Skeletal muscle tissue (tissue), 4 donors: Measurements from ENCODE around the gene C16orf78. TPM values are rescaled to one million over a fixed set of nuclear protein-coding genes. Genes with fewer than 3 reads are reported as not detected.

Experiments
- H3K27ac ChIP-seq: one replicate; pipeline ENCODE4 v1.7.0; 2013; ENCODE audit warnings: mild to moderate bottlenecking, low read depth, low read length, inconsistent platforms
- H3K27me3 ChIP-seq, 3 donors: one replicate each; pipeline ENCODE4 v1.7.0; 2013; ENCODE audit warnings: low read length in 3 of 3; ENCODE audit not compliant: control insufficient read depth in 3 of 3, insufficient read depth in 3 of 3
- H3K36me3 ChIP-seq, 3 donors: one replicate each; pipeline ENCODE4 v1.7.0; 2013; ENCODE audit warnings: low read length in 3 of 3; ENCODE audit not compliant: control insufficient read depth in 3 of 3, insufficient read depth in 3 of 3
- H3K4me1 ChIP-seq, 3 donors: one replicate each; pipeline ENCODE4 v1.7.0; 2013; ENCODE audit warnings: low read length in 3 of 3, mild to moderate bottlenecking in 3 of 3; ENCODE audit not compliant: control insufficient read depth in 3 of 3, insufficient read depth in 3 of 3
- H3K4me3 ChIP-seq, 3 donors: one replicate each; pipeline ENCODE4 v1.7.0; 2013; ENCODE audit warnings: low read length in 3 of 3
- H3K9ac ChIP-seq, 3 donors: one replicate each; pipeline ENCODE4 v1.7.0; 2013; ENCODE audit warnings: low read length in 3 of 3, mild to moderate bottlenecking in 3 of 3, moderate library complexity in 2 of 3, low read depth in 1 of 3
- H3K9me3 ChIP-seq, 3 donors: one replicate each; pipeline ENCODE4 v1.7.0; 2013; ENCODE audit warnings: low read length in 3 of 3; ENCODE audit not compliant: control insufficient read depth in 3 of 3
- total RNA-seq: library from RNA; depleted of rRNA; stranded (reverse); fragments of >200 nt; gene quantifications from one replicate; pipeline ENCODE4 v1.2.3, GENCODE V29; 2014
- donor health status: Osteomylitis.

Gene C16orf78
- total RNA-seq, 1 donor from 2014 or later = not detected

- H3K36me3 ChIP-seq = no peaks in the 10 kb centered on the region
- no peaks in the 10 kb centered on the region for H3K9me3 ChIP-seq
- peaks cover 0 to 10% (median 6%) of the 10 kb centered on the region in 3 donors for H3K27me3 ChIP-seq
- H3K27ac ChIP-seq = no peak overlapping the region
- no peak overlapping the region for H3K9ac ChIP-seq
- H3K4me3 ChIP-seq = no peak overlapping the region
- H3K4me1 ChIP-seq = peaks cover 5 to 12% (median 11%) of the 10 kb centered on the region in 3 donors
Observed at GRCh38 chr16:49439050-49439449, 65.4 kb downstream of the C16orf78 start.

- Histone ChIP-seq H3K27me3 (peaks cover 0 to 10% (median 6%) of the 10 kb centered on the region in 3 donors), H3K27ac (no peak overlapping the region), H3K4me3 (no peak overlapping the region), H3K9ac (no peak overlapping the region), H3K9me3 (no peaks in the 10 kb centered on the region), H3K36me3 (no peaks in the 10 kb centered on the region), H3K4me1 (peaks cover 5 to 12% (median 11%) of the 10 kb centered on the region in 3 donors)
Observed at GRCh38 chr16:49439676-49440075, 66.1 kb downstream of the C16orf78 start.

- H3K4me1 ChIP-seq = peaks cover 5 to 12% (median 11%) of the 10 kb centered on the region in 3 donors
- H3K27ac ChIP-seq = no peak overlapping the region
- H3K27me3 ChIP-seq = peaks cover 0 to 10% (median 6%) of the 10 kb centered on the region in 3 donors
- no peak overlapping the region for H3K9ac ChIP-seq
- H3K36me3 ChIP-seq = no peaks in the 10 kb centered on the region
- no peak overlapping the region for H3K4me3 ChIP-seq
- no peaks in the 10 kb centered on the region for H3K9me3 ChIP-seq
Observed at GRCh38 chr16:49440156-49441065, 66.8 kb downstream of the C16orf78 start.

GRCh38 chr16:49441366-49441780 is 67.8 kb downstream of the C16orf78 start:
- Histone ChIP-seq H3K27ac (no peak overlapping the region), H3K9me3 (no peaks in the 10 kb centered on the region), H3K36me3 (no peaks in the 10 kb centered on the region), H3K4me1 (peaks cover 5 to 12% (median 11%) of the 10 kb centered on the region in 3 donors), H3K4me3 (no peak overlapping the region), H3K27me3 (peaks cover 0 to 10% (median 4%) of the 10 kb centered on the region in 3 donors), H3K9ac (no peak overlapping the region)

GRCh38 chr16:49442805-49443204 is 69.2 kb downstream of the C16orf78 start:
- no peak overlapping the region for H3K4me3 ChIP-seq
- no peak overlapping the region for H3K27ac ChIP-seq
- peaks cover 5 to 12% (median 11%) of the 10 kb centered on the region in 3 donors for H3K4me1 ChIP-seq
- no peaks in the 10 kb centered on the region for H3K9me3 ChIP-seq
- H3K9ac ChIP-seq = no peak overlapping the region
- no peaks in the 10 kb centered on the region for H3K36me3 ChIP-seq
- H3K27me3 ChIP-seq = peaks cover 0 to 10% (median 4%) of the 10 kb centered on the region in 3 donors

GRCh38 chr16:49443576-49443975 is 70.0 kb downstream of the C16orf78 start:
- no peaks in the 10 kb centered on the region for H3K36me3 ChIP-seq
- peaks cover 0 to 10% (median 4%) of the 10 kb centered on the region in 3 donors for H3K27me3 ChIP-seq

GRCh38 chr16:49446805-49447204 is 73.2 kb downstream of the C16orf78 start:
- Histone ChIP-seq H3K27ac (no peak overlapping the region), H3K36me3 (no peaks in the 10 kb centered on the region), H3K4me3 (no peak overlapping the region), H3K4me1 (no peaks in the 10 kb centered on the region), H3K9ac (no peak overlapping the region), H3K27me3 (peaks cover 0 to 2% (median 0%) of the 10 kb centered on the region in 3 donors), H3K9me3 (no peaks in the 10 kb centered on the region)

More at GRCh38 chr16:49443576-49443975, 70.0 kb downstream of the C16orf78 start:
- H3K9ac ChIP-seq = no peak overlapping the region
- H3K4me1 ChIP-seq = peaks cover 5 to 12% (median 11%) of the 10 kb centered on the region in 3 donors
- H3K27ac ChIP-seq = no peak overlapping the region
- no peaks in the 10 kb centered on the region for H3K9me3 ChIP-seq
- no peak overlapping the region for H3K4me3 ChIP-seq

Other genes with a start within 250 kb of the C16orf78 start
- not detected for gene CBLN1, start 92.0 kb upstream of the C16orf78 start, total RNA-seq